Measurements from ENCODE around the gene EDRF1.

GRCh38 chr10:125811251-125811650 is 91.7 kb downstream of the EDRF1 start:
- TF ChIP-seq POLR2A (IDR thresholded peaks at IDR 0.05) (no peak), EP300 (IDR thresholded peaks at IDR 0.05) (no peak)

Measured in upper lobe of left lung (tissue), 4 donors.